K562 (cell line): Measurements from ENCODE around the gene TLR6. TPM values are rescaled to one million over a fixed set of nuclear protein-coding genes. Genes with fewer than 3 reads are reported as not detected.

Experiments used
- ATAC-seq: fragments of 200-7000 bp; cut with Tn5 transposase; 3 replicates; pipeline ENCODE4 v1.9.1; 2020; ENCODE audit warnings: moderate library complexity
- BruUV-seq: library from RNA; stranded (reverse); fragments of 400-500 nt; replicated peaks from 2 replicates; lab custom pipeline; 2021; lab: Mats Ljungman, UMichigan
- CTCF ChIA-PET: fragments of 300-600 bp; formaldehyde crosslinking; extraction: SDS; loops from one replicate; lab custom pipeline; 2021; ENCODE audit warnings: low intra/inter-chr PET ratio; lab: Yijun Ruan, JAX
- POLR2A ChIA-PET: fragments of 300-600, 350-650 bp; sonication (Branson Sonifier 250); formaldehyde crosslinking; extraction: SDS; loops from one replicate; lab custom pipeline; 2021; ENCODE audit warnings: antibody characterized with exemption, inconsistent platforms; lab: Yijun Ruan, JAX
- DNase-seq, 4 experiments: peaks; one replicate each; pipeline versions ENCODE4 v3.0.0 to v3.0.0-alpha.2; 2011 to 2018; ENCODE audit warnings: low spot score in 3 of 4, mixed read lengths in 3 of 4; ENCODE audit errors: extremely low read depth in 1 of 4
- FAIRE-seq: peaks from 2 replicates; lab custom pipeline; 2011; peaks lifted over from hg19 to GRCh38; lab: Jason Lieb, UNC
- H2AFZ ChIP-seq: 2 replicates; pipeline ENCODE4 v1.6.0; 2011; ENCODE audit warnings: low read depth, low read length, control low read depth, inconsistent platforms
- H3K27ac ChIP-seq: fragments of 200-600 bp; 3 replicates; pipeline ENCODE4 v1.8.0; 2011; ENCODE audit warnings: low read depth, mild to moderate bottlenecking, control low read depth, inconsistent platforms, low read length, moderate library complexity, mixed read lengths; ENCODE audit errors: extremely low read depth
- H3K27me3 ChIP-seq, 2 experiments: fragments of 300-600 bp in 1 of 2; 2 replicates in 1 of 2; 3 replicates in 1 of 2; pipeline versions ENCODE4 v1.6.0 to v1.8.0; 2011; ENCODE audit warnings: inconsistent platforms in 2 of 2, low read length in 2 of 2, mild to moderate bottlenecking in 1 of 2, mixed read lengths in 1 of 2, moderate library complexity in 1 of 2; ENCODE audit not compliant: control insufficient read depth in 2 of 2, insufficient read depth in 2 of 2
- H3K36me3 ChIP-seq: fragments of 300-600 bp; 3 replicates; pipeline ENCODE4 v1.8.0; 2011; ENCODE audit warnings: mild to moderate bottlenecking, low read length, inconsistent platforms; ENCODE audit not compliant: control insufficient read depth, insufficient read depth
- H3K4me1 ChIP-seq, 2 experiments: fragments of 200-600 bp in 1 of 2; replicated peaks in 1 of 2; 2 replicates in 1 of 2; 3 replicates in 1 of 2; pipeline versions ENCODE4 v1.5.1 to v1.8.0; 2011; ENCODE audit warnings: inconsistent platforms in 2 of 2, low read length in 2 of 2, mild to moderate bottlenecking in 1 of 2, mixed read lengths in 1 of 2, moderate library complexity in 1 of 2; ENCODE audit not compliant: control insufficient read depth in 2 of 2, insufficient read depth in 2 of 2
- H3K4me2 ChIP-seq: 2 replicates; pipeline ENCODE4 v1.6.1; 2011; ENCODE audit warnings: low read length, control low read depth, inconsistent platforms, mixed read lengths; ENCODE audit not compliant: insufficient read depth
- H3K4me3 ChIP-seq: fragments of 200-600 bp; sonication (generic), shearing (Covaris generic); 2 replicates; pipeline ENCODE4 v1.5.1; 2016; ENCODE audit warnings: control low read depth, inconsistent platforms
- H3K79me2 ChIP-seq: fragments of 200-600 bp; 3 replicates; pipeline ENCODE4 v1.8.0; 2011; ENCODE audit warnings: low read length, inconsistent platforms; ENCODE audit not compliant: control insufficient read depth, insufficient read depth
- H3K9ac ChIP-seq, 2 experiments: 2 replicates each; pipeline versions ENCODE4 v1.6.0 to v1.6.1; 2011; ENCODE audit warnings: low read depth in 2 of 2, low read length in 2 of 2, control low read depth in 1 of 2, inconsistent platforms in 1 of 2, mild to moderate bottlenecking in 1 of 2, mixed read lengths in 1 of 2; ENCODE audit not compliant: insufficient read depth in 1 of 2
- H3K9me1 ChIP-seq: one replicate; pipeline ENCODE4 v1.6.0; 2011; ENCODE audit warnings: inconsistent platforms, mild to moderate bottlenecking, low read length, moderate library complexity; ENCODE audit not compliant: control insufficient read depth, insufficient read depth
- H3K9me3 ChIP-seq: replicated peaks from 2 replicates; pipeline ENCODE4 v1.5.1; 2011; ENCODE audit warnings: low read depth, low read length, inconsistent platforms; ENCODE audit not compliant: control insufficient read depth, insufficient read depth
- H4K20me1 ChIP-seq: replicated peaks from 2 replicates; pipeline ENCODE4 v1.6.1; 2011; ENCODE audit warnings: low read length, inconsistent platforms, mixed read lengths; ENCODE audit not compliant: control insufficient read depth, insufficient read depth
- CXXC5 ChIP-seq: fragments of 250-450 bp; sonication (Bioruptor Pico); IDR thresholded peaks from 2 replicates; pipeline ENCODE4 v1.8.0; 2022; ENCODE audit warnings: inconsistent platforms, mild to moderate bottlenecking, moderate library complexity
- HDAC3 ChIP-seq: fragments of 450-650 bp; IDR thresholded peaks from 2 replicates; pipeline ENCODE4 v1.6.1; 2018; ENCODE audit warnings: borderline replicate concordance, mild to moderate bottlenecking, moderate library complexity; ENCODE audit not compliant: partially characterized antibody
- KLF1 ChIP-seq: fragments of 450-650 bp; IDR thresholded peaks from 2 replicates; pipeline ENCODE4 v1.6.1; 2016; ENCODE audit warnings: missing genetic modification characterization, missing compliant biosample characterization
- NCOA2 ChIP-seq, 2 experiments: fragments of 450-650 bp; IDR thresholded peaks; 2 replicates each; pipeline ENCODE4 v1.6.1; 2018; ENCODE audit warnings: mild to moderate bottlenecking in 2 of 2, moderate library complexity in 1 of 2; ENCODE audit not compliant: partially characterized antibody in 2 of 2
- POU5F1 ChIP-seq: fragments of 150-350 bp; IDR thresholded peaks from 2 replicates; pipeline ENCODE4 v1.6.1; 2014; ENCODE audit warnings: borderline replicate concordance, low read length, low read depth, mild to moderate bottlenecking; ENCODE audit not compliant: partially characterized antibody
- SMAD3 ChIP-seq: fragments of 450-650 bp; formaldehyde crosslinking; conservative IDR thresholded peaks from 2 replicates; pipeline ENCODE4 v1.4.0; 2020; ENCODE audit warnings: mild to moderate bottlenecking
- ZNF408 ChIP-seq: fragments of 250-450 bp; sonication (Bioruptor Pico); IDR thresholded peaks from 2 replicates; pipeline ENCODE4 v1.4.0; 2020; ENCODE audit warnings: low read depth, mild to moderate bottlenecking, moderate library complexity
- WGBS: fragments of 100-300 bp; shearing (Covaris generic); methylation state at CpG from one replicate; pipeline ENCODE4 v1.1.6; 2016; ENCODE audit warnings: low coverage, mixed read lengths; ENCODE audit not compliant: insufficient coverage; ENCODE audit errors: missing lambda C conversion rate; 5-methylcytosine and 5-hydroxymethylcytosine counted together
- in situ Hi-C: fragments of 300-500 bp; cut with MboI; formaldehyde crosslinking; loops from 4 replicates; pipeline ENCODE4 v1.15.0; 2018; ENCODE audit warnings: inconsistent platforms, mixed read lengths
- intact Hi-C: fragments of 100-400 bp; cut with micrococcal nuclease; formaldehyde crosslinking; loops from 2 replicates; pipeline ENCODE4 v1.14.2; 2022
- polyA plus RNA-seq, 8 experiments: library from polyadenylated mRNA; depleted of rRNA in 4 of 8; stranded (reverse) in 5 of 8; unstranded in 3 of 8; fragments of >200 nt; fragmentation: Nextera tagmentation in 2 of 8; fragmentation: Illumina TruSeq in 1 of 8; extraction: Ambion mirVana in 2 of 8; extraction: Trizol in 1 of 8; gene quantifications; 2 replicates each; pipeline versions ENCODE4 v1.2.1 to v1.2.3, GENCODE V29; 2011 to 2014; ENCODE audit warnings: inconsistent platforms in 1 of 8, missing spikeins in 1 of 8
- total RNA-seq, 7 experiments: library from RNA; depleted of rRNA in 6 of 7; stranded (reverse); fragments of >200 nt in 6 of 7; fragmentation: Illumina TruSeq in 2 of 7; extraction: Trizol in 2 of 7; gene quantifications; 2 replicates each; pipeline versions ENCODE4 v1.2.1 to v1.2.3, GENCODE V29; 2011 to 2021; ENCODE audit warnings: low replicate concordance in 1 of 7
- TF ChIP-seq, protein P1 (sequence below): fragments of 450-650 bp; IDR thresholded peaks from 2 replicates; pipeline ENCODE4 v1.6.1; 2016; ENCODE audit warnings: low read depth, mild to moderate bottlenecking, moderate library complexity
- TF ChIP-seq, protein P2 (sequence below): sonication (generic); formaldehyde crosslinking; IDR thresholded peaks from 2 replicates; pipeline ENCODE4 v1.8.1; 2023; ENCODE audit warnings: missing genetic modification reagents, mild to moderate bottlenecking, borderline replicate concordance
- TF ChIP-seq, protein P3 (sequence below), 2 experiments: fragments of 450-650 bp in 1 of 2; sonication (generic) in 1 of 2; formaldehyde crosslinking; conservative IDR thresholded peaks; 2 replicates each; pipeline versions ENCODE4 v1.4.0 to v1.8.1; 2020 to 2022; ENCODE audit warnings: mild to moderate bottlenecking in 1 of 2, missing genetic modification reagents in 1 of 2

Gene TLR6
- total and polyA plus RNA-seq, 9 of the 15 experiments (the other 6 are each of a cell fraction or from before 2014, with no cell fraction given) = 0.08 to 1.9 (median 0.91) TPM

DNA sequence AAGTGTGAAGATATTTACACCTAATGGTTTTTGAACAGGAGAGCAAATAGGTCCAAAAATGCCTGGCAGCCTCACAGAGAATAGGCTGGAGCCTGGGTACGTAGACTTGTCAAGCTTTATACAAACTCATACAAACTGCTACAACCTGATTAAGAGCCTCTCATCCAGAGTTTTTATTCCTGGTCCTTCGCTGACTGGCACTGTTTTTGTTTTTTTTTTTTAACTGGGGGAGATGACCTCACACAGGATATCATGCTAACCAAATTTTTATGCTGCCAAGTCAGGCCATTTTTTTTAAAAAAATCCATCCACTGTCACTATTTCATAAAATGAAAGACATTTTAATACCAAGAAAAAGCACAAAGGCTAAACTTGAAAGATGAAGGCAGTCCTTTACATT, 12.9 kb upstream of the TLR6 start:
- H3K4me2 ChIP-seq = no peak overlapping the region
- no peak for TF ChIP-seq NCOA2 (IDR thresholded peaks at IDR 0.05; ENCODE audit: partially characterized antibody in 2 of 2)
- TF ChIP-seq SMAD3 (CRISPR knock-in tag) = no peak
- no peak for TF ChIP-seq POU5F1
- TF ChIP-seq ZNF408 = no peak
- TF ChIP-seq KLF1 = no peak
- no peak for TF ChIP-seq HDAC3
- TF ChIP-seq, protein P1, sequence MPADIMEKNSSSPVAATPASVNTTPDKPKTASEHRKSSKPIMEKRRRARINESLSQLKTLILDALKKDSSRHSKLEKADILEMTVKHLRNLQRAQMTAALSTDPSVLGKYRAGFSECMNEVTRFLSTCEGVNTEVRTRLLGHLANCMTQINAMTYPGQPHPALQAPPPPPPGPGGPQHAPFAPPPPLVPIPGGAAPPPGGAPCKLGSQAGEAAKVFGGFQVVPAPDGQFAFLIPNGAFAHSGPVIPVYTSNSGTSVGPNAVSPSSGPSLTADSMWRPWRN = no peak
- no peak for TF ChIP-seq CXXC5 (CRISPR knock-in tag)
- TF ChIP-seq, protein P2, sequence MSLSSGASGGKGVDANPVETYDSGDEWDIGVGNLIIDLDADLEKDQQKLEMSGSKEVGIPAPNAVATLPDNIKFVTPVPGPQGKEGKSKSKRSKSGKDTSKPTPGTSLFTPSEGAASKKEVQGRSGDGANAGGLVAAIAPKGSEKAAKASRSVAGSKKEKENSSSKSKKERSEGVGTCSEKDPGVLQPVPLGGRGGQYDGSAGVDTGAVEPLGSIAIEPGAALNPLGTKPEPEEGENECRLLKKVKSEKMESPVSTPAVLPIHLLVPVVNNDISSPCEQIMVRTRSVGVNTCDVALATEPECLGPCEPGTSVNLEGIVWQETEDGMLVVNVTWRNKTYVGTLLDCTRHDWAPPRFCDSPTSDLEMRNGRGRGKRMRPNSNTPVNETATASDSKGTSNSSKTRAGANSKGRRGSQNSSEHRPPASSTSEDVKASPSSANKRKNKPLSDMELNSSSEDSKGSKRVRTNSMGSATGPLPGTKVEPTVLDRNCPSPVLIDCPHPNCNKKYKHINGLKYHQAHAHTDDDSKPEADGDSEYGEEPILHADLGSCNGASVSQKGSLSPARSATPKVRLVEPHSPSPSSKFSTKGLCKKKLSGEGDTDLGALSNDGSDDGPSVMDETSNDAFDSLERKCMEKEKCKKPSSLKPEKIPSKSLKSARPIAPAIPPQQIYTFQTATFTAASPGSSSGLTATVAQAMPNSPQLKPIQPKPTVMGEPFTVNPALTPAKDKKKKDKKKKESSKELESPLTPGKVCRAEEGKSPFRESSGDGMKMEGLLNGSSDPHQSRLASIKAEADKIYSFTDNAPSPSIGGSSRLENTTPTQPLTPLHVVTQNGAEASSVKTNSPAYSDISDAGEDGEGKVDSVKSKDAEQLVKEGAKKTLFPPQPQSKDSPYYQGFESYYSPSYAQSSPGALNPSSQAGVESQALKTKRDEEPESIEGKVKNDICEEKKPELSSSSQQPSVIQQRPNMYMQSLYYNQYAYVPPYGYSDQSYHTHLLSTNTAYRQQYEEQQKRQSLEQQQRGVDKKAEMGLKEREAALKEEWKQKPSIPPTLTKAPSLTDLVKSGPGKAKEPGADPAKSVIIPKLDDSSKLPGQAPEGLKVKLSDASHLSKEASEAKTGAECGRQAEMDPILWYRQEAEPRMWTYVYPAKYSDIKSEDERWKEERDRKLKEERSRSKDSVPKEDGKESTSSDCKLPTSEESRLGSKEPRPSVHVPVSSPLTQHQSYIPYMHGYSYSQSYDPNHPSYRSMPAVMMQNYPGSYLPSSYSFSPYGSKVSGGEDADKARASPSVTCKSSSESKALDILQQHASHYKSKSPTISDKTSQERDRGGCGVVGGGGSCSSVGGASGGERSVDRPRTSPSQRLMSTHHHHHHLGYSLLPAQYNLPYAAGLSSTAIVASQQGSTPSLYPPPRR = no peak
- TF ChIP-seq, protein P3, sequence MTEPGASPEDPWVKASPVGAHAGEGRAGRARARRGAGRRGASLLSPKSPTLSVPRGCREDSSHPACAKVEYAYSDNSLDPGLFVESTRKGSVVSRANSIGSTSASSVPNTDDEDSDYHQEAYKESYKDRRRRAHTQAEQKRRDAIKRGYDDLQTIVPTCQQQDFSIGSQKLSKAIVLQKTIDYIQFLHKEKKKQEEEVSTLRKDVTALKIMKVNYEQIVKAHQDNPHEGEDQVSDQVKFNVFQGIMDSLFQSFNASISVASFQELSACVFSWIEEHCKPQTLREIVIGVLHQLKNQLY (CRISPR knock-in tag; conservative IDR thresholded peaks at IDR 0.05) = no peak

More for the DNA sequence above, 12.9 kb upstream of the TLR6 start:
- POLR2A ChIA-PET = interaction anchor here (1.5 kb wide), 1 partner anchor 11 kb away, joined by 3 read pairs; no protein-coding TSS in a partner anchor
- no peak overlapping the region for H3K27ac ChIP-seq
- intact Hi-C loops (no loop called here), in situ Hi-C loops (no loop called here)
- no peak overlapping the region for H3K4me3 ChIP-seq
- H3K9me3 ChIP-seq = no peaks in the 10 kb centered on the region
- no peaks in the 10 kb centered on the region for H3K9me1 ChIP-seq
- H3K36me3 ChIP-seq = no peaks in the 10 kb centered on the region; the same call in 2 of the 3 replicates
- CTCF ChIA-PET = no interaction called here
- no peak overlapping the region for H2AFZ ChIP-seq
- peaks cover 14 to 31% of the 10 kb centered on the region in 2 experiments for H3K4me1 ChIP-seq
- no peak for DNase-seq
- no peaks in the 10 kb centered on the region for H3K27me3 ChIP-seq
- FAIRE-seq = no peak
- ATAC-seq = no peak
- H3K9ac ChIP-seq = no peak overlapping the region
- WGBS = 75% methylated on average over 2 of the region's 2 CpGs
- BruUV-seq = no TSS peak
- H4K20me1 ChIP-seq = 0 out of 2 replicates have a peak, but pooled peaks cover 3% of the 10 kb centered on the region
- H3K79me2 ChIP-seq = peaks cover 8% of the 10 kb centered on the region; the same call in 1 of the 3 replicates
